HepG2 (cell line): ENCODE measurements around the gene SPIN4. TPM values are rescaled to one million over a fixed set of nuclear protein-coding genes. Genes with fewer than 3 reads are reported as not detected.
"Not testable (repeated sequence)": the region's sequence is repeated elsewhere in the genome, so short reads cannot be mapped to it uniquely, and the experiment has no call there.

Experiments
- ATAC-seq: fragments of 200-7000 bp; cut with Tn5 transposase; 3 replicates; pipeline ENCODE4 v1.9.1; 2020; ENCODE audit warnings: mild to moderate bottlenecking, moderate library complexity
- BruUV-seq: library from RNA; stranded (reverse); fragments of 400-500 nt; replicated peaks from 2 replicates; lab custom pipeline; 2021; lab: Mats Ljungman, UMichigan
- CTCF ChIA-PET: fragments of 300-600 bp; formaldehyde crosslinking; extraction: SDS; loops from one replicate; lab custom pipeline; 2021; ENCODE audit warnings: low total read pairs, inconsistent platforms, low intra/inter-chr PET ratio; lab: Yijun Ruan, JAX
- POLR2A ChIA-PET: fragments of 350-600 bp; sonication (Branson Sonifier 250); formaldehyde crosslinking; loops from one replicate; lab custom pipeline; 2020; ENCODE audit warnings: antibody characterized with exemption, inconsistent platforms; lab: Yijun Ruan, JAX
- DNase-seq: peaks from one replicate; pipeline ENCODE4 v3.0.0-alpha.2; 2015; ENCODE audit warnings: low spot score
- FAIRE-seq: peaks from 3 replicates; lab custom pipeline; 2011; peaks lifted over from hg19 to GRCh38; lab: Jason Lieb, UNC
- H2AFZ ChIP-seq: one replicate; pipeline ENCODE4 v1.6.1; 2011; ENCODE audit warnings: low read length, inconsistent platforms
- H3K27ac ChIP-seq: fragments of 300-600 bp; 3 replicates; pipeline ENCODE4 v1.8.0; 2011; ENCODE audit warnings: mixed run types, mild to moderate bottlenecking, mixed read lengths, low read length, inconsistent platforms; ENCODE audit not compliant: insufficient read depth; ENCODE audit errors: extremely low read length
- H3K27me3 ChIP-seq, 2 experiments: fragments of 200-600 bp in 1 of 2; 2 replicates in 1 of 2; 3 replicates in 1 of 2; pipeline versions ENCODE4 v1.6.0 to v1.8.0; 2011; ENCODE audit warnings: low read length in 2 of 2, mild to moderate bottlenecking in 2 of 2, moderate library complexity in 2 of 2, inconsistent platforms in 1 of 2; ENCODE audit not compliant: insufficient read depth in 2 of 2, control insufficient read depth in 1 of 2
- H3K36me3 ChIP-seq, 2 experiments: fragments of 200-600 bp in 1 of 2; replicated peaks in 1 of 2; 2 replicates in 1 of 2; 3 replicates in 1 of 2; pipeline versions ENCODE4 v1.5.1 to v1.8.0; 2011; ENCODE audit warnings: low read length in 2 of 2, inconsistent platforms in 1 of 2; ENCODE audit not compliant: insufficient read depth in 2 of 2, control insufficient read depth in 1 of 2
- H3K4me1 ChIP-seq: 2 replicates; pipeline ENCODE4 v1.5.1; 2012; ENCODE audit warnings: low read length, inconsistent platforms; ENCODE audit not compliant: insufficient read depth
- H3K4me2 ChIP-seq: 2 replicates; pipeline ENCODE4 v1.6.0; 2011; ENCODE audit warnings: low read depth, low read length, inconsistent platforms
- H3K4me3 ChIP-seq, 3 experiments: fragments of 200-600 bp in 1 of 3; sonication (generic), shearing (Covaris generic) in 1 of 3; replicated peaks in 1 of 3; 2 replicates each; pipeline ENCODE4 v1.5.1; 2011 to 2016; ENCODE audit warnings: low read length in 3 of 3, inconsistent platforms in 2 of 3, low read depth in 2 of 3, mild to moderate bottlenecking in 2 of 3, control low read depth in 1 of 3, mixed read lengths in 1 of 3; ENCODE audit not compliant: insufficient read depth in 1 of 3
- H3K79me2 ChIP-seq: one replicate; pipeline ENCODE4 v1.6.1; 2011; ENCODE audit warnings: low read length, inconsistent platforms; ENCODE audit not compliant: insufficient read depth
- H3K9ac ChIP-seq: 2 replicates; pipeline ENCODE4 v1.6.0; 2011; ENCODE audit warnings: mild to moderate bottlenecking, low read depth, low read length, inconsistent platforms; ENCODE audit not compliant: insufficient read depth
- H3K9me3 ChIP-seq: 2 replicates; pipeline ENCODE4 v1.5.1; 2012; ENCODE audit warnings: mild to moderate bottlenecking, low read length
- H4K20me1 ChIP-seq: 2 replicates; pipeline ENCODE4 v1.6.0; 2011; ENCODE audit warnings: inconsistent platforms, mild to moderate bottlenecking, low read length, moderate library complexity; ENCODE audit not compliant: insufficient read depth
- ATM ChIP-seq: fragments of 450-650 bp; IDR thresholded peaks from 2 replicates; pipeline ENCODE4 v1.7.1; 2017; ENCODE audit warnings: mild to moderate bottlenecking, borderline replicate concordance
- BORCS8-MEF2B ChIP-seq: sonication (generic); formaldehyde crosslinking; IDR thresholded peaks from 2 replicates; pipeline ENCODE4 v1.8.0; 2022; ENCODE audit warnings: mild to moderate bottlenecking, missing genetic modification reagents
- FOXA1 ChIP-seq, 2 experiments: fragments of 450-650 bp in 1 of 2; sonication (generic) in 1 of 2; formaldehyde crosslinking in 1 of 2; IDR thresholded peaks; 2 replicates each; pipeline versions ENCODE4 v1.4.0 to v1.6.1; 2016 to 2020; ENCODE audit warnings: missing genetic modification reagents in 1 of 2
- JUNB ChIP-seq: sonication (generic); formaldehyde crosslinking; IDR thresholded peaks from 2 replicates; pipeline ENCODE4 v1.8.0; 2022; ENCODE audit warnings: missing genetic modification reagents, mild to moderate bottlenecking, borderline replicate concordance
- KLF9 ChIP-seq: IDR thresholded peaks from 2 replicates; pipeline ENCODE4 v1.6.1; 2016; ENCODE audit warnings: low read depth
- MED1 ChIP-seq: sonication (generic); formaldehyde crosslinking; IDR thresholded peaks from 2 replicates; pipeline ENCODE4 v1.4.0; 2020; ENCODE audit warnings: missing genetic modification reagents
- PCBP1 ChIP-seq: fragments of 200-400 bp; formaldehyde crosslinking; IDR thresholded peaks from 2 replicates; pipeline ENCODE4 v1.6.1; 2017; ENCODE audit warnings: mild to moderate bottlenecking, low read depth, low read length, borderline replicate concordance
- SKI ChIP-seq: fragments of 450-650 bp; IDR thresholded peaks from one replicate; pipeline ENCODE4 v1.6.1; 2018; ENCODE audit warnings: mild to moderate bottlenecking; ENCODE audit not compliant: partially characterized antibody
- ZBTB26 ChIP-seq: IDR thresholded peaks from 2 replicates; pipeline ENCODE4 v1.6.1; 2016; ENCODE audit warnings: missing compliant biosample characterization, missing genetic modification reagents, borderline replicate concordance
- ZNF329 ChIP-seq: sonication (generic); formaldehyde crosslinking; IDR thresholded peaks from 2 replicates; pipeline ENCODE4 v1.9.0; 2021; ENCODE audit warnings: low read depth, mild to moderate bottlenecking, missing genetic modification reagents
- ZNF337 ChIP-seq: sonication (generic); formaldehyde crosslinking; IDR thresholded peaks from 2 replicates; pipeline ENCODE4 v1.5.1; 2020; ENCODE audit warnings: missing genetic modification reagents, low read depth, mild to moderate bottlenecking, borderline replicate concordance
- ZNF432 ChIP-seq: sonication (generic); formaldehyde crosslinking; IDR thresholded peaks from 2 replicates; pipeline ENCODE4 v1.5.0; 2020; ENCODE audit warnings: missing genetic modification reagents, mild to moderate bottlenecking, borderline replicate concordance
- ZNF772 ChIP-seq: sonication (generic); formaldehyde crosslinking; IDR thresholded peaks from 2 replicates; pipeline ENCODE4 v1.5.0; 2020; ENCODE audit warnings: mild to moderate bottlenecking, missing genetic modification reagents
- WGBS: methylation state at CpG from one replicate; pipeline ENCODE4 v1.1.6; 2017; ENCODE audit warnings: low lambda C conversion rate; 5-methylcytosine and 5-hydroxymethylcytosine counted together
- in situ Hi-C: cut with HindIII; loops from 2 replicates; pipeline ENCODE4 v1.10.0; 2017; ENCODE audit warnings: low pct_unique_long_range_greater_than_20kb; ENCODE audit not compliant: extremely low pct_ligation_motif_present
- intact Hi-C: fragments of 100-400 bp; cut with micrococcal nuclease; formaldehyde crosslinking; loops from one replicate; pipeline ENCODE4 v1.10.0; 2022; ENCODE audit not compliant: unreplicated experiment
- polyA plus RNA-seq, 8 experiments: library from polyadenylated mRNA; depleted of rRNA in 3 of 8; stranded (reverse) in 7 of 8; unstranded in 1 of 8; fragments of >200 nt; fragmentation: Illumina TruSeq in 4 of 8; extraction: Trizol in 4 of 8; gene quantifications; 2 replicates each; pipeline versions ENCODE4 v1.2.1 to v1.2.3, GENCODE V29; 2011 to 2016; ENCODE audit warnings: low read depth in 4 of 8, missing spikeins in 1 of 8, mixed read lengths in 1 of 8; ENCODE audit not compliant: insufficient read depth in 1 of 8
- total RNA-seq, 5 experiments: library from RNA; depleted of rRNA; stranded (reverse); fragments of >200 nt; fragmentation: Illumina TruSeq; extraction: Trizol; gene quantifications; 2 replicates each; pipeline ENCODE4 v1.2.3, GENCODE V29; 2016; ENCODE audit warnings: low read depth in 1 of 5
- TF ChIP-seq, protein P1 (sequence below): sonication (generic); formaldehyde crosslinking; IDR thresholded peaks from 2 replicates; pipeline ENCODE4 v1.8.0; 2022; ENCODE audit warnings: mild to moderate bottlenecking, missing genetic modification reagents, moderate library complexity
- TF ChIP-seq, protein P2 (sequence below): sonication (generic); formaldehyde crosslinking; IDR thresholded peaks from 2 replicates; pipeline ENCODE4 v1.4.0; 2020; ENCODE audit warnings: missing genetic modification reagents, borderline replicate concordance
- TF ChIP-seq, protein P3 (sequence below): sonication (generic); formaldehyde crosslinking; conservative IDR thresholded peaks from 2 replicates; pipeline ENCODE4 v1.4.0; 2020; ENCODE audit warnings: missing genetic modification reagents
- TF ChIP-seq, protein P4 (sequence below): sonication (generic); formaldehyde crosslinking; IDR thresholded peaks from 2 replicates; pipeline ENCODE4 v1.4.0; 2020; ENCODE audit warnings: mild to moderate bottlenecking, low read depth, missing genetic modification reagents

Gene SPIN4
- total and polyA plus RNA-seq, 2 of the 13 experiments (the other 11 are each of a cell fraction or from before 2014, with no cell fraction given): 1.9 to 2.6 TPM

GRCh38 chrX:63367699-63368098, 16.6 kb upstream of the SPIN4 start (continued):
- TF ChIP-seq FOXA1 (IDR thresholded peaks at IDR 0.05): not testable (repeated sequence)
- TF ChIP-seq FOXA1 (CRISPR knock-in tag; IDR thresholded peaks at IDR 0.05): peak; percentile 34; the same call in 1 of the 2 replicates

DNA sequence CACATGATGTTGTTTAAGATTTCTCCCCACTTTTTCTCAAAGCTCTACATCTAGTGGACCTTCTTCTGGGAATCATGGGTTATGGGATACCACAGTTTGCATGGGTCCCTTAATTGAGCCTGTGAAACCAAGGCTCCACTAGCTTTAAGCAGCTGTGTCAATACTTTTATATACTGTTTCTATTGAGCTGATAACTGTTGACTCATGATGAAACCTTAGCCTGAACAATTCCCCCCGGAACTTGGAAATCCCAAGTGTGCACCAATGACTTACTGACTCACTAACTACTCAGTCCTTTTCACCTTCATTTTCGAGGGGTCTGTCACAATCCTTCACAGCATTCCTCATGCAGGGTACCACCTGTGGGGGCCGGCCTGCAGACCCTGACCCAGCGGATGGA, 12.7 kb upstream of the SPIN4 start:
- Histone ChIP-seq H3K9me3 (peaks cover 5% of the 10 kb centered on the region; the same call in 1 of the 2 replicates), H3K36me3 (no peaks in the 10 kb centered on the region), H3K79me2 (no peaks in the 10 kb centered on the region), H3K4me2 (no peak overlapping the region), H3K4me1 (no peaks in the 10 kb centered on the region), H4K20me1 (no peaks in the 10 kb centered on the region), H3K9ac (no peak overlapping the region), H2AFZ (no peak overlapping the region), H3K4me3 (no peak overlapping the region), H3K27ac (no peak overlapping the region), H3K27me3 (no peaks in the 10 kb centered on the region)
- FAIRE-seq: no peak
- POLR2A ChIA-PET: no interaction called here
- CTCF ChIA-PET: no interaction called here
- BruUV-seq: no TSS peak
- intact Hi-C loops: no loop called here
- in situ Hi-C loops: no loop called here
- no peak for DNase-seq
- WGBS: 5% methylated on average over 3 of the region's 4 CpGs
- ATAC-seq: no peak
- TF ChIP-seq ZNF772 (CRISPR knock-in tag) (no peak), ATM (no peak), ZNF329 (no peak), ZNF337 (CRISPR knock-in tag) (no peak), KLF9 (CRISPR knock-in tag) (no peak), JUNB (CRISPR knock-in tag) (no peak), SKI (no peak), PCBP1 (no peak), ZNF432 (CRISPR knock-in tag) (no peak), BORCS8-MEF2B (CRISPR knock-in tag) (no peak), ZBTB26 (CRISPR knock-in tag) (no peak), MED1 (CRISPR knock-in tag) (no peak)
- TF ChIP-seq, protein P1, sequence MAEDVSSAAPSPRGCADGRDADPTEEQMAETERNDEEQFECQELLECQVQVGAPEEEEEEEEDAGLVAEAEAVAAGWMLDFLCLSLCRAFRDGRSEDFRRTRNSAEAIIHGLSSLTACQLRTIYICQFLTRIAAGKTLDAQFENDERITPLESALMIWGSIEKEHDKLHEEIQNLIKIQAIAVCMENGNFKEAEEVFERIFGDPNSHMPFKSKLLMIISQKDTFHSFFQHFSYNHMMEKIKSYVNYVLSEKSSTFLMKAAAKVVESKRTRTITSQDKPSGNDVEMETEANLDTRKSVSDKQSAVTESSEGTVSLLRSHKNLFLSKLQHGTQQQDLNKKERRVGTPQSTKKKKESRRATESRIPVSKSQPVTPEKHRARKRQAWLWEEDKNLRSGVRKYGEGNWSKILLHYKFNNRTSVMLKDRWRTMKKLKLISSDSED: no peak
- TF ChIP-seq, protein P2, sequence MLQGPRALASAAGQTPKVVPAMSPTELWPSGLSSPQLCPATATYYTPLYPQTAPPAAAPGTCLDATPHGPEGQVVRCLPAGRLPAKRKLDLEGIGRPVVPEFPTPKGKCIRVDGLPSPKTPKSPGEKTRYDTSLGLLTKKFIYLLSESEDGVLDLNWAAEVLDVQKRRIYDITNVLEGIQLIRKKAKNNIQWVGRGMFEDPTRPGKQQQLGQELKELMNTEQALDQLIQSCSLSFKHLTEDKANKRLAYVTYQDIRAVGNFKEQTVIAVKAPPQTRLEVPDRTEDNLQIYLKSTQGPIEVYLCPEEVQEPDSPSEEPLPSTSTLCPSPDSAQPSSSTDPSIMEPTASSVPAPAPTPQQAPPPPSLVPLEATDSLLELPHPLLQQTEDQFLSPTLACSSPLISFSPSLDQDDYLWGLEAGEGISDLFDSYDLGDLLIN (CRISPR knock-in tag): no peak
- TF ChIP-seq, protein P3, sequence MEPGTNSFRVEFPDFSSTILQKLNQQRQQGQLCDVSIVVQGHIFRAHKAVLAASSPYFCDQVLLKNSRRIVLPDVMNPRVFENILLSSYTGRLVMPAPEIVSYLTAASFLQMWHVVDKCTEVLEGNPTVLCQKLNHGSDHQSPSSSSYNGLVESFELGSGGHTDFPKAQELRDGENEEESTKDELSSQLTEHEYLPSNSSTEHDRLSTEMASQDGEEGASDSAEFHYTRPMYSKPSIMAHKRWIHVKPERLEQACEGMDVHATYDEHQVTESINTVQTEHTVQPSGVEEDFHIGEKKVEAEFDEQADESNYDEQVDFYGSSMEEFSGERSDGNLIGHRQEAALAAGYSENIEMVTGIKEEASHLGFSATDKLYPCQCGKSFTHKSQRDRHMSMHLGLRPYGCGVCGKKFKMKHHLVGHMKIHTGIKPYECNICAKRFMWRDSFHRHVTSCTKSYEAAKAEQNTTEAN (CRISPR knock-in tag): no peak
- TF ChIP-seq, protein P4, sequence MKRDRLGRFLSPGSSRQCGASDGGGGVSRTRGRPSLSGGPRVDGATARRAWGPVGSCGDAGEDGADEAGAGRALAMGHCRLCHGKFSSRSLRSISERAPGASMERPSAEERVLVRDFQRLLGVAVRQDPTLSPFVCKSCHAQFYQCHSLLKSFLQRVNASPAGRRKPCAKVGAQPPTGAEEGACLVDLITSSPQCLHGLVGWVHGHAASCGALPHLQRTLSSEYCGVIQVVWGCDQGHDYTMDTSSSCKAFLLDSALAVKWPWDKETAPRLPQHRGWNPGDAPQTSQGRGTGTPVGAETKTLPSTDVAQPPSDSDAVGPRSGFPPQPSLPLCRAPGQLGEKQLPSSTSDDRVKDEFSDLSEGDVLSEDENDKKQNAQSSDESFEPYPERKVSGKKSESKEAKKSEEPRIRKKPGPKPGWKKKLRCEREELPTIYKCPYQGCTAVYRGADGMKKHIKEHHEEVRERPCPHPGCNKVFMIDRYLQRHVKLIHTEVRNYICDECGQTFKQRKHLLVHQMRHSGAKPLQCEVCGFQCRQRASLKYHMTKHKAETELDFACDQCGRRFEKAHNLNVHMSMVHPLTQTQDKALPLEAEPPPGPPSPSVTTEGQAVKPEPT (CRISPR knock-in tag): no peak
